ENCODE measurements around the gene MICAL3. TPM values are rescaled to one million over a fixed set of nuclear protein-coding genes. Genes with fewer than 3 reads are reported as not detected.

The MICAL3 gene
- total and polyA plus RNA-seq, 3 donors from 2014 or later, result 103 to 106 (median 104) TPM

DNA sequence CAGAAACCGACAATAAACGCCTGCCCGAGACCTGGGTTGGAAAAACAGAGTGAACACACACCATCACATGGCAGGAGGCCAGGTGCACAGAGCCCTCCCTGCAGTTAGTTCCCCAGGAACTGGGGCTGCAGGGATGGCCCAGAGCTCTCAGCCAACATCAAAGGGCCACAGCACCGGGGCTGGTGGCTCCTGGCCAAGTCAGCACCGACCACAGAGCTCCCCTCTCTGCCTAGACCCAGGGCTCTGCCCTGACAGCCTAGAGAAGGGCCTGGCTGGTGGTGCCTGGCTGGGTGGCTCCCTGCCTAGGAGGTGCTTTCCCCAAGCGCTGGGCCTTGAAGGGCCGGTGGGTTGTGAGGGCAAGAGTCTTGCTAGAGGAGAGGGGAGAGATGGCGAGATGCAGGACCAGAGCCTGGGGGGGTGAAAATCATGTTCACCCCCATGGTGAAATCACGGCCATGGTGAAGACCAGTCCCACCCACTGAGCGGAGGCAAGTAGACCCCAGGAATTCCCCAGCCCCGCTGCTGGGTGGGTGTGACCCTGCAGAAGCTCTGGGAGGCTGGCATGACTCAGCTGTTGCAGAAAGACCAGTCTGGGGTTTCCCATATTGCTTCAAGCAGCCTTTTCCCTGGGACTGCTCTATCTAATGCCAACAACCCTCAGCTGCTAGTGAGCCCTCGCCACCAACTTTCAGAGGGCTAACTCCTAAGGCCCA, 242.9 kb downstream of the MICAL3 start:
- intact Hi-C loops (cut with DNase I; ENCODE audit: low total_unique reads), result no loop called here
- 76 to 77% methylated on average over 11 of the region's 12 CpGs for WGBS, 2 donors
- Histone ChIP-seq H3K9me3 (no peaks in the 10 kb centered on the region), H3K27me3 (no peaks in the 10 kb centered on the region), H3K4me1 (no peaks in the 10 kb centered on the region), H3K36me3 (ENCODE audit: low read depth, missing control alignments) (no peaks in the 10 kb centered on the region), H3K4me3 (no peak overlapping the region), H3K27ac (no peak overlapping the region)
- no peak for DNase-seq
- TF ChIP-seq, protein P1, sequence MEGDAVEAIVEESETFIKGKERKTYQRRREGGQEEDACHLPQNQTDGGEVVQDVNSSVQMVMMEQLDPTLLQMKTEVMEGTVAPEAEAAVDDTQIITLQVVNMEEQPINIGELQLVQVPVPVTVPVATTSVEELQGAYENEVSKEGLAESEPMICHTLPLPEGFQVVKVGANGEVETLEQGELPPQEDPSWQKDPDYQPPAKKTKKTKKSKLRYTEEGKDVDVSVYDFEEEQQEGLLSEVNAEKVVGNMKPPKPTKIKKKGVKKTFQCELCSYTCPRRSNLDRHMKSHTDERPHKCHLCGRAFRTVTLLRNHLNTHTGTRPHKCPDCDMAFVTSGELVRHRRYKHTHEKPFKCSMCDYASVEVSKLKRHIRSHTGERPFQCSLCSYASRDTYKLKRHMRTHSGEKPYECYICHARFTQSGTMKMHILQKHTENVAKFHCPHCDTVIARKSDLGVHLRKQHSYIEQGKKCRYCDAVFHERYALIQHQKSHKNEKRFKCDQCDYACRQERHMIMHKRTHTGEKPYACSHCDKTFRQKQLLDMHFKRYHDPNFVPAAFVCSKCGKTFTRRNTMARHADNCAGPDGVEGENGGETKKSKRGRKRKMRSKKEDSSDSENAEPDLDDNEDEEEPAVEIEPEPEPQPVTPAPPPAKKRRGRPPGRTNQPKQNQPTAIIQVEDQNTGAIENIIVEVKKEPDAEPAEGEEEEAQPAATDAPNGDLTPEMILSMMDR (IDR thresholded peaks at IDR 0.05), result no peak
- no peak for TF ChIP-seq POLR2A (IDR thresholded peaks at IDR 0.05)

DNA sequence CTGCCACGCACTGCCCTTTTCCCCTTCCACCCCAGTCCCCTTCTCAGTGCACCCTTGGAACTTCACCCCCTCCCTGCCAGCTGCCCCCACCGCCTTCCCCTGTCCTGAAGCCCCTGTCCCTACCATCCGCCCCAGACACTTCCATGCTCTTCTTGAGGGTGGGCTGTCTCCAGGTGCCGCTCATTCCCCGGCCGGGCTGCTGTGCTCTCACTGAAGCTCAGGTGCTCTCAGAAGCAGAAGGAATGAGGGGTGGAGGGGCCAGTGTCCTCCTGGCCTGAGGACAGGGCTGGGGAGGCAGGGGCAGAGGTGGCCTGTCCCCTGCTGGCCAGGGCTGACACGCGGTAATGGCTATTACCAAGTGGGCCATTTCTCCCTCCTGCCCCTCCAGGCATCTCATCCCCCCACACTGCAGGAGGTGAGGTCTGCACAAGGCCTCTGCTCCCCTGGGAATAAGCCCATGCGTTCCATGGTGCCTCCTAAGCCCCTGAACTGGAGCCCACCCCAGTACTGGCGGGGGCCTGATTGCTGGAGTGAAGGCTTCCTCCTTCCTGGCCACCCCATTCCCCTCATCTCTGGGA, 243.5 kb downstream of the MICAL3 start:
- Histone ChIP-seq H3K4me1 (no peaks in the 10 kb centered on the region), H3K36me3 (ENCODE audit: low read depth, missing control alignments) (no peaks in the 10 kb centered on the region), H3K27ac (no peak overlapping the region), H3K4me3 (no peak overlapping the region), H3K27me3 (no peaks in the 10 kb centered on the region), H3K9me3 (no peaks in the 10 kb centered on the region)
- intact Hi-C loops (cut with DNase I; ENCODE audit: low total_unique reads), result no loop called here
- no peak for DNase-seq
- WGBS, 2 donors, result 90 to 91% methylated on average over 10 of the region's 10 CpGs
- TF ChIP-seq, protein P1 (IDR thresholded peaks at IDR 0.05), result no peak
- TF ChIP-seq POLR2A (IDR thresholded peaks at IDR 0.05), result no peak

DNA sequence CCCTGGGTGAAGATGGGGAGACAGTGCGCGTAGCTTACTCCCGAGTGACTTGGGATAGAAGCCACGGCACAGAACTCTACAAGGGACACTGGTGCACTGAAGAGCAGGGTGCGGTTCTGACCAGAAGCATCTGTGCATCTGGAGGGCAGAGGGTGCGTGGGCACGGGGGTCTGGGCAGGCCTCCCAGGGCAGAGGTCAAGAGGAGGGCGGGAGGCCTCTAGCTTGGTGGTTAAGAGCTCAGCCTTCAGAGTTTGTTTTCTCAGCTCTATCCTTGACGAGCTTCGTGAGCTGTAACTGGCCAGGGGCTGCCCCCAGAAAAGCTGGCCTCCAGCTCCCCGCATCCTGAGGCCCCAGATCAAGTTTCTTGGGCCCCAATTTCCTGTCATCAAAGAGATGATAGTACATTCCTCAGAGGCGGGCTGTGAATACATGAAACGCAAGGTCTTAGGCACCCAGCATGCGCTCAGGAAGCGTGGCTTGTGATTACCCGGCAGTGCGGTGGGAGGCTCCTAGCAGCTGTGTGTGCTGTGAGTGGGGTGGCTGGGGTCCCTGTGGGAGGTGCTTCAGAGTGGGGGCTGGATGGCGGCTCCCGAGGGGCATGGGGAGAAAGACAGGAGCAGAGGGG, 244.1 kb downstream of the MICAL3 start:
- no peak overlapping the region for H3K4me3 ChIP-seq
- WGBS, 2 donors, result 78 to 83% methylated on average over 15 to 19 of the region's 19 CpGs
- H3K36me3 ChIP-seq (ENCODE audit: low read depth, missing control alignments), result no peaks in the 10 kb centered on the region
- H3K4me1 ChIP-seq, result no peaks in the 10 kb centered on the region
- intact Hi-C loops (cut with DNase I; ENCODE audit: low total_unique reads), result no loop called here
- H3K27ac ChIP-seq, result no peak overlapping the region
- H3K27me3 ChIP-seq, result no peaks in the 10 kb centered on the region
- DNase-seq, result no peak
- H3K9me3 ChIP-seq, result no peaks in the 10 kb centered on the region
- no peak for TF ChIP-seq POLR2A (IDR thresholded peaks at IDR 0.05)
- TF ChIP-seq, protein P1 (IDR thresholded peaks at IDR 0.05), result no peak

DNA sequence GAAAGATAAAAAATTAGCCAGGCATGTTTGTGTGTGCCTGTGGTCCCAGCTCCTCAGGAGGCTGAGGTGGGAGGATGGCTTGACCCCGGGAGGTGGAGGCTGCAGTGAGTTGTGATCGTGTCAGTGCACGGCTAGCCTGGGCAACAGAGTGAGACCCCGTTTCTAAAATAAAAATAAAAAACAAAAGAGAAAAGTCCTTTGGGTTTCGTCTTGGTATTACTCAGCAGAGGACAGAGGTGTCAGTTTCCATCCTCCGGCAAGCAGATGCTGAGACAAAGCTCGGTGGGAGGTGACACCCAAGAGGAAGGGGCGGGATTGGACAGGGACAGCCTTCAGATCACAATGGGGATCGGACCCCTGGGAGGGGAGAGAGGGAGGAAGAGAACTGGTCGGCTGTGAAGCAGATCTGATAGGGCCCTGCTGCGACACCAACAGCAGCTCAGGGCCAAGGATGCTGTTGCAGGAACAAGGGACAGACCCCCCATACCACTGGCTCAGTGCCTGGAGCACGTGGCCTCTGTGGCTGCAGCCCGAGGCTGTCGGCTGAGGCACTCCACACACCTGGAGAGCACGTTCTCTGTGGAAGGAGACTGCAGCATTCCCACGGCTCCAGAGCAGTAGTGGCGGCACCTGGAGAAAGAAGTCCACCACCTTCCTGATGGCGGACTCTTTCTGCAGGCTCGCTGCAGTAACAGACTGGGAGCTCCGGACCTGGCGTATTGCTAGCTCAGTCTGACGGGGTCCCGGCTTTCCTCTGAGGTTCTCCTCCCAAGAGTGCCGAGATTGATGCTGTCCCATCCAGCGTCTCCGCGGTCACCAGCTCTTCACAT, 244.9 kb downstream of the MICAL3 start:
- H3K4me3 ChIP-seq, result no peak overlapping the region
- H3K9me3 ChIP-seq, result no peaks in the 10 kb centered on the region
- no peaks in the 10 kb centered on the region for H3K27me3 ChIP-seq
- no peak for TF ChIP-seq POLR2A (IDR thresholded peaks at IDR 0.05)
- TF ChIP-seq, protein P1 (IDR thresholded peaks at IDR 0.05), result no peak
- H3K27ac ChIP-seq, result no peak overlapping the region
- intact Hi-C loops (cut with DNase I; ENCODE audit: low total_unique reads), result no loop called here
- H3K36me3 ChIP-seq (ENCODE audit: low read depth, missing control alignments), result no peaks in the 10 kb centered on the region
- H3K4me1 ChIP-seq, result no peaks in the 10 kb centered on the region
- no peak for DNase-seq
- 81 to 84% methylated on average over 22 to 27 of the region's 27 CpGs for WGBS, 2 donors

Measured in testis (tissue), 3 donors.